B cell (primary cell): ENCODE data around the gene PDLIM1. TPM values are rescaled to one million over a fixed set of nuclear protein-coding genes. Genes with fewer than 3 reads are reported as not detected.
A peak's percentile ranks its signal among the peaks of the same experiment; 100 is the strongest.

ENCODE experiments used
- ATAC-seq: fragments of 200-7000 bp; cut with Tn5 transposase; one replicate; pipeline ENCODE4 v1.10.0; 2021; ENCODE audit warnings: low read depth, mild to moderate bottlenecking, moderate number of reproducible peaks, moderate library complexity
- CTCF ChIA-PET: fragments of 350-600 bp; sonication (Branson Sonifier 250); formaldehyde crosslinking; loops from one replicate; lab custom pipeline; 2021; ENCODE audit warnings: antibody characterized with exemption, inconsistent platforms; lab: Charles Lee
- POLR2A ChIA-PET: fragments of 350-600 bp; sonication (Branson Sonifier 250); formaldehyde crosslinking; loops from one replicate; lab custom pipeline; 2021; ENCODE audit warnings: antibody characterized with exemption; lab: Charles Lee
- DNase-seq: peaks from one replicate; pipeline ENCODE4 v3.0.0; 2013
- H2AFZ ChIP-seq: 2 replicates; pipeline ENCODE4 v1.6.1; 2012; ENCODE audit warnings: mild to moderate bottlenecking, low read depth, low read length; ENCODE audit not compliant: insufficient read depth, poor library complexity, severe bottlenecking
- H3K27ac ChIP-seq, 2 donors: 1 replicate in 1 of 2; 2 replicates in 1 of 2; pipeline ENCODE4 v1.5.1; 2012 to 2013; ENCODE audit warnings: low read length in 2 of 2, mild to moderate bottlenecking in 2 of 2, moderate library complexity in 1 of 2
- H3K27me3 ChIP-seq, 4 experiments: fragments of 200-600 bp in 1 of 4; sonication (generic) in 1 of 4; replicated peaks in 1 of 4; 1 replicate in 2 of 4; 2 replicates in 2 of 4; pipeline versions ENCODE4 v1.6.1 to v1.7.0; 2013 to 2016; ENCODE audit warnings: low read length in 3 of 4, mild to moderate bottlenecking in 2 of 4, mixed read lengths in 1 of 4, moderate library complexity in 1 of 4; ENCODE audit not compliant: insufficient read depth in 4 of 4, control insufficient read depth in 3 of 4; ENCODE audit errors: control extremely low read depth in 1 of 4
- H3K36me3 ChIP-seq, 2 experiments: replicated peaks in 1 of 2; 1 replicate in 1 of 2; 2 replicates in 1 of 2; pipeline versions ENCODE4 v1.6.1 to v1.7.1; 2013; ENCODE audit warnings: low read length in 1 of 2; ENCODE audit not compliant: insufficient read depth in 2 of 2, control insufficient read depth in 1 of 2; ENCODE audit errors: control extremely low read depth in 1 of 2, extremely low read depth in 1 of 2
- H3K4me1 ChIP-seq, 2 donors: fragments of 200-600 bp in 1 of 2; sonication (generic) in 1 of 2; 1 replicate in 1 of 2; 2 replicates in 1 of 2; pipeline versions ENCODE4 v1.5.1 to v1.6.1; 2013 to 2017; ENCODE audit warnings: low read length in 2 of 2; ENCODE audit not compliant: control insufficient read depth in 2 of 2, insufficient read depth in 2 of 2
- H3K4me2 ChIP-seq: replicated peaks from 2 replicates; pipeline ENCODE3; 2012; ENCODE audit warnings: mild to moderate bottlenecking, low read depth, low read length; ENCODE audit not compliant: poor library complexity, severe bottlenecking
- H3K4me3 ChIP-seq, 5 experiments: fragments of 200-600 bp in 1 of 5; sonication (generic) in 1 of 5; 1 replicate in 3 of 5; 2 replicates in 2 of 5; pipeline versions ENCODE4 v1.5.1 to v1.7.0; 2011 to 2016; ENCODE audit warnings: low read length in 4 of 5, mild to moderate bottlenecking in 4 of 5, low read depth in 2 of 5, control low read depth in 1 of 5, moderate library complexity in 1 of 5; ENCODE audit not compliant: insufficient read depth in 1 of 5; ENCODE audit errors: control extremely low read depth in 1 of 5, extremely low read depth in 1 of 5
- H3K79me2 ChIP-seq: fragments of 200-600 bp; sonication (generic); one replicate; pipeline ENCODE4 v1.6.0; 2016; ENCODE audit warnings: low read length; ENCODE audit not compliant: control insufficient read depth, insufficient read depth
- H3K9ac ChIP-seq: fragments of 200-600 bp; sonication (generic); 2 replicates; pipeline ENCODE4 v1.6.1; 2017; ENCODE audit warnings: mild to moderate bottlenecking, low read length, moderate library complexity
- H3K9me3 ChIP-seq, 3 donors: one replicate each; pipeline versions ENCODE4 v1.6.1 to v1.7.1; 2013; ENCODE audit warnings: low read length in 2 of 3; ENCODE audit not compliant: control insufficient read depth in 2 of 3, insufficient read depth in 1 of 3; ENCODE audit errors: control extremely low read depth in 1 of 3
- H4K20me1 ChIP-seq: 2 replicates; pipeline ENCODE4 v1.6.0; 2012; ENCODE audit warnings: mild to moderate bottlenecking, low read length; ENCODE audit not compliant: insufficient read depth, control insufficient read depth, poor library complexity, severe bottlenecking
- H3K27ac Mint-ChIP-seq: one replicate; pipeline ENCODE4 v1.8.0; 2021; ENCODE audit warnings: mixed read lengths
- H3K27me3 Mint-ChIP-seq: one replicate; pipeline ENCODE4 v1.8.0; 2021; ENCODE audit warnings: mixed read lengths
- H3K4me1 Mint-ChIP-seq: one replicate; pipeline ENCODE4 v1.8.0; 2021; ENCODE audit warnings: mixed read lengths
- H3K4me3 Mint-ChIP-seq: one replicate; pipeline ENCODE4 v1.8.0; 2021; ENCODE audit warnings: mixed read lengths
- H3K9me3 Mint-ChIP-seq: one replicate; pipeline ENCODE4 v1.8.0; 2022; ENCODE audit warnings: mixed read lengths; ENCODE audit not compliant: insufficient read depth
- CTCF ChIP-seq: fragments of 200-600 bp; IDR thresholded peaks from one replicate; pipeline ENCODE4 v1.8.0; 2022; ENCODE audit warnings: antibody characterized with exemption, mild to moderate bottlenecking
- EZH2 ChIP-seq: IDR thresholded peaks from 2 replicates; pipeline ENCODE4 v1.6.1; 2012; ENCODE audit warnings: borderline replicate concordance, low read depth, mild to moderate bottlenecking, moderate library complexity, low read length; ENCODE audit not compliant: insufficient read depth, poor library complexity, severe bottlenecking
- WGBS: methylation state at CpG from one replicate; pipeline ENCODE4 v1.1.5; 2013; ENCODE audit warnings: missing lambda C conversion rate; ENCODE audit not compliant: insufficient coverage; 5-methylcytosine and 5-hydroxymethylcytosine counted together
- intact Hi-C: fragments of 100-400 bp; cut with micrococcal nuclease; formaldehyde crosslinking; loops from one replicate; pipeline ENCODE4 v1.10.0; 2022
- polyA plus RNA-seq: library from polyadenylated mRNA; depleted of rRNA; stranded (reverse); fragments of >200 nt; gene quantifications from 2 replicates; pipeline ENCODE4 v1.2.3, GENCODE V29; 2012
- total RNA-seq, 2 donors: library from RNA; stranded (reverse); fragments of 120-200 nt in 1 of 2; gene quantifications; 1 replicate in 1 of 2; 2 replicates in 1 of 2; pipeline versions ENCODE4 v1.2.3 to v1.2.4, GENCODE V29; 2013 to 2022

Gene PDLIM1
- total and polyA plus RNA-seq, 2 donors (not counting 1 experiment from before 2014, with no cell fraction given) = 123 to 135 TPM

GRCh38 chr10:95273393-95274312, 17.1 kb downstream of the PDLIM1 start:
- Histone ChIP-seq H3K4me3 (no peak overlapping the region), H3K27me3 (no peaks in the 10 kb centered on the region), H3K9ac (no peak overlapping the region), H3K9me3 (no peaks in the 10 kb centered on the region), H3K4me2 (no peak overlapping the region), H2AFZ (no peak overlapping the region), H3K79me2 (peaks cover 84% of the 10 kb centered on the region), H3K27ac (no peak overlapping the region), H4K20me1 (peaks cover 52% of the 10 kb centered on the region), H3K4me1 (peaks cover 20 to 27% of the 10 kb centered on the region in 2 donors), H3K36me3 (peaks cover 5 to 24% of the 10 kb centered on the region in 2 experiments)
- CTCF ChIA-PET = interaction anchor here (0.6 to 1.6 kb wide), 6 partner anchors 12 to 101 kb away, joined by 3 to 6 read pairs (median 3); no protein-coding TSS in a partner anchor
- DNase-seq (no peak), ATAC-seq (no peak)
- H3K4me1 Mint-ChIP-seq = peaks cover 50% of the 10 kb centered on the region
- no peak overlapping the region for H3K4me3 Mint-ChIP-seq
- POLR2A ChIA-PET = no interaction called here
- intact Hi-C loops = no loop called here
- no peaks in the 10 kb centered on the region for H3K9me3 Mint-ChIP-seq
- TF ChIP-seq EZH2 (no peak), CTCF (no peak)
- 88% methylated on average over 10 of the region's 13 CpGs for WGBS
- no peaks in the 10 kb centered on the region for H3K27me3 Mint-ChIP-seq
- H3K27ac Mint-ChIP-seq = peak overlapping the region; percentile 20

GRCh38 chr10:95268438-95268837, 22.4 kb downstream of the PDLIM1 start:
- TF ChIP-seq CTCF (no peak), EZH2 (no peak)
- Histone ChIP-seq H3K4me1 (peaks cover 18 to 30% of the 10 kb centered on the region in 2 donors), H3K27me3 (no peaks in the 10 kb centered on the region), H3K4me3 (no peak overlapping the region), H4K20me1 (peaks cover 5% of the 10 kb centered on the region), H3K4me2 (no peak overlapping the region), H3K9me3 (no peaks in the 10 kb centered on the region), H3K36me3 (peaks cover 10 to 47% of the 10 kb centered on the region in 2 experiments), H2AFZ (no peak overlapping the region), H3K9ac (no peak overlapping the region), H3K79me2 (peaks cover 52% of the 10 kb centered on the region), H3K27ac (peak overlapping the region in 1 of 2 donors; percentile 92)
- ATAC-seq (no peak), DNase-seq (no peak)
- H3K27ac Mint-ChIP-seq = peak overlapping the region; percentile 64
- WGBS = 98% methylated on average over 10 of the region's 12 CpGs
- H3K4me1 Mint-ChIP-seq = peaks cover 48% of the 10 kb centered on the region
- intact Hi-C loops = no loop called here
- ChIA-PET CTCF (interaction anchor here (1.0 to 4.9 kb wide), 3 partner anchors 12 to 95 kb away, joined by 3 to 20 read pairs (median 3); no protein-coding TSS in a partner anchor), POLR2A (interaction anchor here (0.8 to 1.3 kb wide), 2 partner anchors 27 kb away, joined by 3 read pairs; no protein-coding TSS in a partner anchor)
- no peaks in the 10 kb centered on the region for H3K9me3 Mint-ChIP-seq
- H3K4me3 Mint-ChIP-seq = no peak overlapping the region
- no peaks in the 10 kb centered on the region for H3K27me3 Mint-ChIP-seq
